HepG2 (cell line): ENCODE results near the gene ASTN2. TPM values are rescaled to one million over a fixed set of nuclear protein-coding genes. Genes with fewer than 3 reads are reported as not detected.
"Not testable (repeated sequence)": the region's sequence is repeated elsewhere in the genome, so short reads cannot be mapped to it uniquely, and the experiment has no call there.

Source experiments
- ATAC-seq: fragments of 200-7000 bp; cut with Tn5 transposase; 3 replicates; pipeline ENCODE4 v1.9.1; 2020; ENCODE audit warnings: mild to moderate bottlenecking, moderate library complexity
- BruUV-seq: library from RNA; stranded (reverse); fragments of 400-500 nt; replicated peaks from 2 replicates; lab custom pipeline; 2021; lab: Mats Ljungman, UMichigan
- CTCF ChIA-PET: fragments of 300-600 bp; formaldehyde crosslinking; extraction: SDS; loops from one replicate; lab custom pipeline; 2021; ENCODE audit warnings: low total read pairs, inconsistent platforms, low intra/inter-chr PET ratio; lab: Yijun Ruan, JAX
- POLR2A ChIA-PET: fragments of 350-600 bp; sonication (Branson Sonifier 250); formaldehyde crosslinking; loops from one replicate; lab custom pipeline; 2020; ENCODE audit warnings: antibody characterized with exemption, inconsistent platforms; lab: Yijun Ruan, JAX
- DNase-seq: peaks from one replicate; pipeline ENCODE4 v3.0.0-alpha.2; 2015; ENCODE audit warnings: low spot score
- FAIRE-seq: peaks from 3 replicates; lab custom pipeline; 2011; peaks lifted over from hg19 to GRCh38; lab: Jason Lieb, UNC
- H2AFZ ChIP-seq: one replicate; pipeline ENCODE4 v1.6.1; 2011; ENCODE audit warnings: low read length, inconsistent platforms
- H3K27ac ChIP-seq: fragments of 300-600 bp; 3 replicates; pipeline ENCODE4 v1.8.0; 2011; ENCODE audit warnings: mixed run types, mild to moderate bottlenecking, mixed read lengths, low read length, inconsistent platforms; ENCODE audit not compliant: insufficient read depth; ENCODE audit errors: extremely low read length
- H3K27me3 ChIP-seq, 2 experiments: fragments of 200-600 bp in 1 of 2; 2 replicates in 1 of 2; 3 replicates in 1 of 2; pipeline versions ENCODE4 v1.6.0 to v1.8.0; 2011; ENCODE audit warnings: low read length in 2 of 2, mild to moderate bottlenecking in 2 of 2, moderate library complexity in 2 of 2, inconsistent platforms in 1 of 2; ENCODE audit not compliant: insufficient read depth in 2 of 2, control insufficient read depth in 1 of 2
- H3K36me3 ChIP-seq, 2 experiments: fragments of 200-600 bp in 1 of 2; replicated peaks in 1 of 2; 2 replicates in 1 of 2; 3 replicates in 1 of 2; pipeline versions ENCODE4 v1.5.1 to v1.8.0; 2011; ENCODE audit warnings: low read length in 2 of 2, inconsistent platforms in 1 of 2; ENCODE audit not compliant: insufficient read depth in 2 of 2, control insufficient read depth in 1 of 2
- H3K4me1 ChIP-seq: 2 replicates; pipeline ENCODE4 v1.5.1; 2012; ENCODE audit warnings: low read length, inconsistent platforms; ENCODE audit not compliant: insufficient read depth
- H3K4me2 ChIP-seq: 2 replicates; pipeline ENCODE4 v1.6.0; 2011; ENCODE audit warnings: low read depth, low read length, inconsistent platforms
- H3K4me3 ChIP-seq, 3 experiments: fragments of 200-600 bp in 1 of 3; sonication (generic), shearing (Covaris generic) in 1 of 3; replicated peaks in 1 of 3; 2 replicates each; pipeline ENCODE4 v1.5.1; 2011 to 2016; ENCODE audit warnings: low read length in 3 of 3, inconsistent platforms in 2 of 3, low read depth in 2 of 3, mild to moderate bottlenecking in 2 of 3, control low read depth in 1 of 3, mixed read lengths in 1 of 3; ENCODE audit not compliant: insufficient read depth in 1 of 3
- H3K79me2 ChIP-seq: one replicate; pipeline ENCODE4 v1.6.1; 2011; ENCODE audit warnings: low read length, inconsistent platforms; ENCODE audit not compliant: insufficient read depth
- H3K9ac ChIP-seq: 2 replicates; pipeline ENCODE4 v1.6.0; 2011; ENCODE audit warnings: mild to moderate bottlenecking, low read depth, low read length, inconsistent platforms; ENCODE audit not compliant: insufficient read depth
- H3K9me3 ChIP-seq: 2 replicates; pipeline ENCODE4 v1.5.1; 2012; ENCODE audit warnings: mild to moderate bottlenecking, low read length
- H4K20me1 ChIP-seq: 2 replicates; pipeline ENCODE4 v1.6.0; 2011; ENCODE audit warnings: inconsistent platforms, mild to moderate bottlenecking, low read length, moderate library complexity; ENCODE audit not compliant: insufficient read depth
- ATF3 ChIP-seq: sonication (generic); formaldehyde crosslinking; IDR thresholded peaks from 2 replicates; pipeline ENCODE4 v1.4.0; 2020; ENCODE audit warnings: missing genetic modification reagents
- ETS1 ChIP-seq: sonication (generic); formaldehyde crosslinking; IDR thresholded peaks from 2 replicates; pipeline ENCODE4 v1.4.0; 2020; ENCODE audit warnings: missing genetic modification reagents
- FOXA3 ChIP-seq: IDR thresholded peaks from 2 replicates; pipeline ENCODE4 v1.6.1; 2016; ENCODE audit warnings: missing genetic modification reagents, missing compliant biosample characterization
- NFE2L2 ChIP-seq: fragments of 150-350 bp; IDR thresholded peaks from 2 replicates; pipeline ENCODE4 v1.6.1; 2014; ENCODE audit warnings: low read length
- REST ChIP-seq, 2 experiments: IDR thresholded peaks; 2 replicates each; pipeline ENCODE4 v1.6.1; 2011 to 2012; ENCODE audit warnings: low read length in 2 of 2, borderline replicate concordance in 1 of 2, low read depth in 1 of 2, mild to moderate bottlenecking in 1 of 2, moderate library complexity in 1 of 2
- TARDBP ChIP-seq: sonication (generic); formaldehyde crosslinking; IDR thresholded peaks from 2 replicates; pipeline ENCODE4 v1.8.0; 2022; ENCODE audit warnings: mild to moderate bottlenecking, missing genetic modification reagents
- ZNF180 ChIP-seq: sonication (generic); formaldehyde crosslinking; IDR thresholded peaks from 2 replicates; pipeline ENCODE4 v1.4.0; 2020; ENCODE audit warnings: low read depth, missing genetic modification reagents, borderline replicate concordance
- ZNF484 ChIP-seq: sonication (generic); formaldehyde crosslinking; IDR thresholded peaks from 2 replicates; pipeline ENCODE4 v1.5.1; 2020; ENCODE audit warnings: mild to moderate bottlenecking, low read depth, missing genetic modification reagents, borderline replicate concordance
- ZNF788 ChIP-seq: sonication (generic); formaldehyde crosslinking; IDR thresholded peaks from 2 replicates; pipeline ENCODE4 v1.5.0; 2020; ENCODE audit warnings: mild to moderate bottlenecking, missing genetic modification reagents, borderline replicate concordance
- ZSCAN21 ChIP-seq: sonication (generic); formaldehyde crosslinking; IDR thresholded peaks from 2 replicates; pipeline ENCODE4 v1.8.0; 2022; ENCODE audit warnings: mild to moderate bottlenecking, missing genetic modification reagents, moderate library complexity, borderline replicate concordance
- WGBS: methylation state at CpG from one replicate; pipeline ENCODE4 v1.1.6; 2017; ENCODE audit warnings: low lambda C conversion rate; 5-methylcytosine and 5-hydroxymethylcytosine counted together
- in situ Hi-C: cut with HindIII; loops from 2 replicates; pipeline ENCODE4 v1.10.0; 2017; ENCODE audit warnings: low pct_unique_long_range_greater_than_20kb; ENCODE audit not compliant: extremely low pct_ligation_motif_present
- intact Hi-C: fragments of 100-400 bp; cut with micrococcal nuclease; formaldehyde crosslinking; loops from one replicate; pipeline ENCODE4 v1.10.0; 2022; ENCODE audit not compliant: unreplicated experiment
- polyA plus RNA-seq, 8 experiments: library from polyadenylated mRNA; depleted of rRNA in 3 of 8; stranded (reverse) in 7 of 8; unstranded in 1 of 8; fragments of >200 nt; fragmentation: Illumina TruSeq in 4 of 8; extraction: Trizol in 4 of 8; gene quantifications; 2 replicates each; pipeline versions ENCODE4 v1.2.1 to v1.2.3, GENCODE V29; 2011 to 2016; ENCODE audit warnings: low read depth in 4 of 8, missing spikeins in 1 of 8, mixed read lengths in 1 of 8; ENCODE audit not compliant: insufficient read depth in 1 of 8
- total RNA-seq, 5 experiments: library from RNA; depleted of rRNA; stranded (reverse); fragments of >200 nt; fragmentation: Illumina TruSeq; extraction: Trizol; gene quantifications; 2 replicates each; pipeline ENCODE4 v1.2.3, GENCODE V29; 2016; ENCODE audit warnings: low read depth in 1 of 5

ASTN2 gene
- total and polyA plus RNA-seq, 2 of the 13 experiments (the other 11 are each of a cell fraction or from before 2014, with no cell fraction given): 5.2 to 13.5 TPM

GRCh38 chr9:116899337-116900006 is 515.4 kb downstream of the ASTN2 start:
- no peaks in the 10 kb centered on the region for H3K36me3 ChIP-seq
- in situ Hi-C loops (no loop called here), intact Hi-C loops (loop anchor here (5.0 kb wide), 1 partner anchor 153 kb away; no protein-coding TSS in a partner anchor)
- no peaks in the 10 kb centered on the region for H3K79me2 ChIP-seq
- TF ChIP-seq ZNF788: no peak
- TF ChIP-seq NFE2L2: no peak
- TF ChIP-seq ZSCAN21 (CRISPR knock-in tag): no peak
- no peak for TF ChIP-seq ATF3
- TF ChIP-seq ETS1 (CRISPR knock-in tag): no peak
- no peak for TF ChIP-seq FOXA3
- TF ChIP-seq REST (IDR thresholded peaks at IDR 0.05; ENCODE audit: borderline replicate concordance in 1 of 2, low read depth in 1 of 2, low read length in 2 of 2): no peak
- TF ChIP-seq ZNF484 (CRISPR knock-in tag): no peak
- TF ChIP-seq TARDBP (CRISPR knock-in tag): no peak
- no peak for TF ChIP-seq ZNF180 (CRISPR knock-in tag)
- H3K27ac ChIP-seq: no peak overlapping the region
- CTCF ChIA-PET: no interaction called here
- no peaks in the 10 kb centered on the region for H4K20me1 ChIP-seq
- no TSS peak for BruUV-seq
- 25% methylated on average over 2 of the region's 2 CpGs for WGBS
- H3K27me3 ChIP-seq: no peaks in the 10 kb centered on the region
- ATAC-seq (no peak), DNase-seq (no peak), FAIRE-seq (no peak)
- no peaks in the 10 kb centered on the region for H3K4me1 ChIP-seq
- H2AFZ ChIP-seq: no peak overlapping the region
- no peak overlapping the region for H3K9ac ChIP-seq
- POLR2A ChIA-PET: no interaction called here
- H3K4me3 ChIP-seq: no peak overlapping the region
- no peak overlapping the region for H3K4me2 ChIP-seq
- H3K9me3 ChIP-seq: peaks cover 9% of the 10 kb centered on the region; the same call in 1 of the 2 replicates

- ATAC-seq, CTCF ChIA-PET, intact Hi-C loops, H3K4me1 ChIP-seq, H3K79me2 ChIP-seq, FAIRE-seq, H3K4me3 ChIP-seq, H3K9ac ChIP-seq, H4K20me1 ChIP-seq, H3K27ac ChIP-seq, H3K9me3 ChIP-seq, H2AFZ ChIP-seq, DNase-seq, BruUV-seq, H3K27me3 ChIP-seq, POLR2A ChIA-PET, H3K4me2 ChIP-seq, in situ Hi-C loops, H3K36me3 ChIP-seq: not testable (repeated sequence)
- 2% methylated on average over 5 of the region's 5 CpGs for WGBS
These were observed 516.7 kb downstream of the ASTN2 start for GRCh38 chr9:116898131-116898530.
